HG03442 (cell line): ENCODE measurements around the gene SAMD4A.

Source experiments
- ATAC-seq: cut with Tn5 transposase; IDR thresholded peaks from one replicate; pipeline ENCODE4 v1.9.1; 2021; ENCODE audit warnings: mild to moderate bottlenecking, moderate library complexity; ENCODE audit not compliant: unreplicated experiment

The SAMD4A gene

DNA sequence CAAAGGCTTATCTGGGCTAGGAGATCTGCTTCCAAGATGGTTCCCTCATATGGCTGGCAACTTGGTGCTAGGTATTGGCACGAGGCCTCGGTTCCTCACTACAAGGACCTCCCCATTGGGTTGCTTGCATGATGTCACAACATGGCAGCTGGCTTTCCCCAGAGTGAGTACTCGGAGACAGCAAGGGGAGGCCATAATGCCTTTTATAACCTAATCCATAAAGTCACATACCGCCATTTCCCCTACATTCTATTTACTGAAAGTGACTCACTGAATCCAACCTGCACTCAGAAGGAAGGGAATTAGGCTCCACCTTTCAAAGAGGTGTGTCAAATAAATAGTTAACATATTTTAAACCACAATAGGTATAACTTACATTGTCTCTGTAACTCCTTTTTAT lies 130.9 kb downstream of the SAMD4A start:
- no peak for ATAC-seq

DNA sequence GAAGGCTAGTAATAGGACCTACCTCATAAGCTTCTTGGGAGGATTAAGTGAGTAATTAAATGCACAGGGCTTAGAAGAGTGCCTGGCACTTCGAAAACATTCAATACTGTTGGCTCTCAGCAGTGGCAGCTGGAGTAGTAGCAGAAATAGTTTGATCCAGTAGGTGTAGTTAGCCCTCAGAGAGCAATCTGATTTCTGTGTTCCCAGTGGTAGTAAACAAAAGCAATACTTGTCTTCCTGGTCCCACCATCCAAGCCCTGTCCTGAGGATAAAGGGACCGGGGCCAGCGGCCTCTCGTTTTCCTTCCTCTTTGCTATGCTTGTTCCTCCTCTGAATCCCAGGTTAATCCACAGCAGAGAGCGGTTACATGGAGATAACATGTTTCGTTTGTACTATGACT lies 131.6 kb downstream of the SAMD4A start:
- no peak for ATAC-seq

DNA sequence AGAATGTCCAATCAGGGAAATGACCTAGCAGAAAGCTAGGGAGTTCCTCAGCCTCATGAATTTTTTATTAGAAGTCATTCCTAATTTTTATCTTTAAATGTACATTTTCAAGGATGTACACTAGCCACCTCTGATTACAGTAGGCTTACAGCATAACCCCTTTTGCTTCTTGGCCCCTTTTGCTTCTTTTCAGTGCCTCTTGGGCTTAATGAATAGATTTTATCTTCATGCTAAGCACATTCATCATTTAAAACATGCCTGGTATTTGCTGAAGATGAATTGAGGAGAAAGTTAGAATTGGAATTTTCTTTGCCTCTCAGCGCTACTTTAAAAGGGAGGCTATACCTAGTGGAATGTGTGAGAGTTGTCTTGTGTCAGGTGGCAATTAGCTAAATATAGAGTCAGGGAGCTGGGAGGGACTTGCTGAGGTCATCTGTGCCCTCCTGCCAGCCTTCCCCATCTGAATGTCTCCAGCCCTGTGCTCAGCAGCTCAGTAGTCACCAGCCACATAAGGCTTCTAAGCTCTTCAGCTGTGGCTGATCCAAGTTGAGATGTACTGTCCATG lies 132.1 kb downstream of the SAMD4A start:
- ATAC-seq, result no peak

DNA sequence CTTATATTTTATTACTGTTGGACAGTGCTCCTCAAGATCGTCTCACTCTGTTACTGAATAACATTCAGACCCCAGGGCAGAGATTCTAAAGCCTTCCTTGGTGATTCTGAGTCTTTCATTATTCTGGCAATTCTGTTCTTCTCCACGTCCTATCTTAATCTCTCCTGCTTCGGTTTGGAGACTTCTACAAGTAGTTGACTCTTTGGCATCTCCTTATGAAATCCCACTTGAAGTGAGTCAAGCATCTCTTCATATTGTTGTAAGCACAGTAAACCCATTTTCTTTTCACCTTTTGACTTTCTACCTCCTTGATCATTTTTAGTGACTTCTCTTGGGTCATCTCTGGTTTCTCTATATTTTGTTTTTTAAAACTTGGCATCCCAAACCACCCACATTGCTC lies 132.8 kb downstream of the SAMD4A start:
- ATAC-seq, result no peak

DNA sequence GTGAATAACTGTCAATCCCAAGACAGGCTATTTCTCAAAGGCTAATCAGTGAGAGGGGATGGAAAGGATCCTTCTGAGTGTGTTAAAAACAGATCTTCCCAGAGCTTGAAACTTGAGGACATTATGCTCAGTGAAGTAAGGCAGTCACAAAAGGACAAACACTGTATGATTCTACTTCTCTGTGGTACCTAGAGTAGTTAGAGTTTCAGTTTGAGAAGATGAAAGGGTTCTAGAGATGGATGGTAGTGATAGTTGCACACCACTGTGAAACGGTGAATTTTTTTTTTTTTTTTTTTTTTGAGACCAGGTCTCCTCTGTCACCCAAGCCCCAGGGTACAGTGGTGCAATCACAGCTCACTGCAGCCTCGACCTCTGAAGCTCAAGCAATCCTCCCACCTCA lies 133.8 kb downstream of the SAMD4A start:
- ATAC-seq, result no peak

DNA sequence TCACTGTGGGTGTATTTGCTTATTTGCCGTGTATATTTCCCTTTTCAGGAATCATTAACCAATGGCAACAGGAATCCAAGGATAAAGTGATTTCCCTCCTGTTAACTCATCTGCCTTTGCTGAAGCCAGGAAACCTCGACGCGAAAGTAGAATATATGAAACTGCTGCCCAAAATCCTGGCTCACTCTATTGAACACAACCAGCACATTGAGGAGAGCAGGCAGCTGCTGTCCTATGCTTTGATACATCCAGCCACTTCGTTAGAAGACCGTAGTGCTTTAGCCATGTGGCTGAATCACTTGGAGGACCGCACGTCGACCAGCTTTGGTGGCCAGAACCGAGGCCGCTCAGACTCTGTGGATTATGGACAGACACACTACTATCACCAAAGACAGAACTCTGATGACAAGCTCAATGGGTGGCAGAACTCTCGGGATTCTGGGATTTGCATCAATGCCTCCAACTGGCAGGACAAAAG lies 135.1 kb downstream of the SAMD4A start:
- no peak for ATAC-seq

DNA sequence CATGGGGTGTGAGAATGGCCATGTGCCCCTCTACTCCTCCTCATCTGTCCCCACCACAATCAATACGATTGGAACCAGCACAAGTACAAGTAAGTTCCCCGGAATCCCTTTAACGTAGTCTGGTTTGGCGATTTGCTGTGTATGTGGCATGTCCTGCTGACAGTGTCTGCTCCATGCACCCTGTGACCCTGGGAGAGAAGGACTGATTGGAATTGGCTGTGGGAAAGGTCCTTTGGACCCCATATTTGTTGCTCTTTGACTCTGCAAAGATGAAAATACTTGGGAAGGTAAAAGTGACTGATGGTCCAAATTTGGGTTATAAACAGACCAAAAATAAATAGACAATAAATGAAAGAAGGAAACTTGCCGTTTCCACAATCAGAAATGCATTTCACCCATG lies 135.6 kb downstream of the SAMD4A start:
- no peak for ATAC-seq

DNA sequence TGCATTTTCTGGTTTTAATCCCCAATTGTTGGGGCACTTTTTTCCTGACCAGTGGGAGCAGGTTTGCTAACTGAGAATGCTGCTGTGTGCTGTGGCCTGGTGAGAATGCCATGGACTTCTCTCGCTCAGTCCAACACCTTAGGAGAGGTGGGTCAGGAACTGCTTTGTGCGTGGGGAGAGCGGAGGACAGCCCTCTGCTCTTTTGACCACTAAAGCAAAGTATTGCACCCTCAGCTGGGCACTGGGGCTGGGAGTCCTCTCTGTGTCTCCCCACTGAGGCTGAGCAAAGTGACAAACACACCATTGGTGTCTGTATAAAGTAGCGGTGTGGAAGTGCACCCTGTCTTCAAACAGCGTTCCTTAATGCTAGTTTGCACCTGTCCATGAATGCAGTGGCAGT lies 136.2 kb downstream of the SAMD4A start:
- no peak for ATAC-seq

DNA sequence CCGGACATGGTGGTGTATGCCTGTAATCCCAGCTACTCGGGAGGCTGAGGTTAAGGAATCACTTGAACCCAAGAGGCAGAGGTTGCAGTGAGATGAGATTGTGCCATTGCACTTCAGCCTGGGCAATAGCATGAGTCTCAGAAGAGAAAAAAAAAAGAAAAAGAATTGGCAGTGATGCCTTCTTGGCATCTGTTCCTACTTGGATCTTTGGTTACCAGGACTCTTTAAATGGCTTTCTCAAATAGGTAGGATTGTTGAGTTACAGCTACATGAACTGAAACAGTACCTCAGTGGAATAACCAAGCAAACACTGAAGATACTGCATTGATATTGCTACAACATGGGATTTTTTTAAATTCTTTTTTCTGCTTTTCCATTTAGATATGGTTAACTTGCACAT lies 136.8 kb downstream of the SAMD4A start:
- ATAC-seq, result no peak

DNA sequence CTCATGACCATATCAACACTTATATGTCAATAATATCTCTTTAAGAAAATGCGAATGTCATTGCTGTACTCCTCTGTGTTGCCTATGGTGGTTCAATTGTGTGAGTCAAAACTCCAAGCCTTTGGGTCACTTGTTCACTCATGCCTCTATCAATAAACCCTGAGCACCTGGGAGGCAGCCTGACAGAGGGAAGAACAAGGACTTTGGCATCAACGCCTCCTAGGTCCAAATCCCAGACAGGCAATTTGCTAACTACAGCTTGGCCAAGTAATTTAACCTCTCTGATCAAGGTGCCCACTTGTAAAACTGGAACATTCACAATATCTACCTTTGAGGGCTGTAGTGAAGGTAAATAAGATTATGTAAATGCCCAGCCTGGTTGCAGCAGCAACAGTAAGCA lies 137.8 kb downstream of the SAMD4A start:
- ATAC-seq, result no peak

DNA sequence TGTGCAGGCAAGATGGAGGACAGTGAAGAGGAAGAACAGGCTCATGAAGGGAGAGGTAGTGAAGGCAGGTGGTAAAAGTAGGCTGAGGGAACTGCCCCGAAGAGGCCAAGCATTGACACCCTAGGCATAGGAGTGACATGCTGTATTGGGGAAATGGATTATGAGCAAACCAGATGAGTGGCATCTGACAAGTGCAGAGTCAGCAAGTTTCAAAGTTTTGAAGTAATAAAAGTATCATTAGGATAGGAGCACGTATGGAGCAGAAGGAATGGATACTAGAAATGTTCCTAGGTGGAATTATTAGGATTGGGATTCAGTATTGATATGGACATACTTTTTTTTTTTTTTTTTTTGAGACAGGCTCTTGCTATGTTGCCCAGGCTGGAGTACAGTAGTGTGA lies 139.8 kb downstream of the SAMD4A start:
- ATAC-seq, result no peak

DNA sequence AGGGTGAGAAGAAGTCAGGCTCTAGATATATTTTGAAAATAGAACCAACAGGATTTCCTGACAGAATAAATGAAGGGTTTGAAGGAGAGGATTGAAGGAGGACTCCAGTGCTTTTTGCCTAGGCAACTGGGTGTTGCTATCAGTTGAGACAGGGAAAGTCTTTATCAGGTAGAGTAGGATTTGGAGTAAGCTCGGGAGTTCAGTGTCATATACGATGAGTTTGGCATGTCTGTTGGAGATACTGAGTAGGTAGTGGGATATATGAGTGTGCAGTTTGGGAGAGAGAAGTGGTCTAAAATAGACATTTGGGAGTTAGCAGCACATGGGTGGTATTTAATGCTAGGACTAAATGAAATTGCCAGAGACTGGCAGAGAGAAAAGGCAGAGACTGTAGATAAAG lies 141.2 kb downstream of the SAMD4A start:
- ATAC-seq, result no peak

DNA sequence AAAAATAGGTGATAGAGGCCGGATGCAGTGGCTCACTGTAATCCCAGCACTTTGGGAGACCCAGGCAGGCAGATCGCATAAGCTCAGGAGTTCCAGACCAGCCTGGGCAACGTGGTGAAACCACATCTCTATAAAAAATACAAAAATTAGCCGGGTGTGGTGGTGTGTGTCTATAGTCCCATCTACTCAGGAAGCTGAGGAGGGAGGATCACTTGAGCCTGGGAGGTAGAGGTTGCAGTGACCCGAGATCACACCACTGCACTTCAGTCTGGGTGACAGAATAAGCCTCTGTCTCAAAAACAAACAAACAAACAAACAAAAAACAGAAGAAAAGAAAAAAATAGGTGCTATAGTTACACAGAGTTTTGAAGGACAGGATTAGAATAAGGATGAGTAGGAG lies 142.1 kb downstream of the SAMD4A start:
- ATAC-seq, result no peak

DNA sequence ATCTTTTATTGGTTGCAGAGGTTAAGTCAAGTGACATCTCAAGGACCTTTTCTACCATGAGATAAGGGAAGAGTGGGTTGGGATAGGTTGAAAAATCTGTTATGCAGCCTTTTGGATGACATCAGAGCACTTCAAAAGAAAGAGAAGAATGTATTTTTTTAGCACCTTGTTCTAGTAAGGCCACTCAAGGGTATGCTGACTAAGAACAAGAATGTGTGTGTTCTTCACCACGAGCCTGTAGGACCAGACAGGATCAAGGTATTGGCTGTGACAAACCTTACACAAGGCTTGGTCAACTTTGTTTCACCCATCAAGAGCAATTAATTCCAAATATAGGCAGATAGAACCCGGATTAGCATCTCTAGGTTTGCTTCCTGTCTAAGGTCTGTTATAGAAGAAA lies 142.5 kb downstream of the SAMD4A start:
- ATAC-seq, result peak; percentile 89

DNA sequence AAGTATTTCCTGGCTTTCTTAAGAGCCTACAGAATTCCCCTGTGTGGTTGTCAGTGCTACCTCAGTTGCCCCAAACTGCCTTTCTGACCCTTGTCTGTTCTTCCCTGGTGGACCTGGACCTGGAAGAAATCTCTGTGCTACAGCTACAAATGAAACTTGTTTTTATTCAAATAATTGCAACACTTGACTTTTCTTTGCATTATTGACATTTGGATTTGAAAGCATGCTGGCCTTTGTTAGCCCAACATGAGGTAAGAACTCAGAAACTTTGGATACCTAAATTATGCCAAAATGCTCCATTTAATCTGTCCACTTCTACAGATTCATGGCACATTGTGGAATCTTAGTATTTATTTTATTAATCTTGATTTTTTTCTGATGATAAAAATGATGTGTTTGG lies 142.9 kb downstream of the SAMD4A start:
- no peak for ATAC-seq

DNA sequence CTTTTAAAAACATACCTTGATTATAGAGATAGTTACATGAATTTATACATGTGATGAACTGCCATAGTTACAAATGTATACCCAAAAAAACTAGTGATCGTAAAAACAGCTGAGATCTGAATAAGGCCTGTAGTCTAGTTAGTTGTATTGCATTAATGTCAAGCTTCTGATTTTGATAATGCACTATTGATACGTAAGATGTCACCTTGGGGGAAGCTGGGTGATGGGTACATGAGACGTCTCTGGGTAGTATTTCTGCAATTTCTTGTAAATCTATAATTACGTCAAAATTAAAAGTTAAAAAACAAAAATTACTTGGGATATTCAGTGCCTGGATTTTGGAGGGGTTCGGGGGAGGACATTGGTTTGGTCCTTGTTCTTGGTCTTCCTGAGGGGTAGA lies 144.4 kb downstream of the SAMD4A start:
- no peak for ATAC-seq

DNA sequence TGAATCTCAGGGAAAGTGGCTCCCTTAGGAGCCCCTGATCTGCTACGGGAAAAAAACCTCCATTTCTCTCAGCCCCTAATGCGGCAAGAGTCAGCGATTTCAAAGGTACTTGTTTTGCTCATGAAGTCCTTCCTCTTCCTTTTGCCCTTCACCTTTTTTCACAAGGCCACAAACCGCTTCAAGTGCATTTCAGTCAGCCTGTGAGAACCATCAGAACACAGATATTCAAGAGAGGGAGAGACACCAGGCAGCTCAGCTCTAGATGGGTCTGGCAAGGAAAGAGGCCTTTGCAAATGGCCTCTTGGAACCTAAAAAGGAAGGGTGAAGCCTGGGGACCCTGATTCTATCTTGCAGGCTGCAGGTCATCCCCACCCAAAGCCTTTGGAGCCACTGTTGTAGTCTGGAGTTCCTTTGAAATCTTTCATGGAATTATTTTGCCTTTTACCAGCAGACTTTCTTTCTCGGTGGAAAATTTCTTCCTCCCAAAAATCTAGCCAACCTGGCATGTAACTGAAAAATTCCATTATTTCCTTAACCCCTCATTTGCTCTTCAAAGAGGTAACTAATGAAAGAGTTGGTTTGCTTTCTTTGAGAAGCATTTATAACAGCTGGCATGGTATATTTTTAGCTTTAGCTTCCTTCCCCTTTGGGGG lies 145.0 kb downstream of the SAMD4A start:
- ATAC-seq, result no peak

DNA sequence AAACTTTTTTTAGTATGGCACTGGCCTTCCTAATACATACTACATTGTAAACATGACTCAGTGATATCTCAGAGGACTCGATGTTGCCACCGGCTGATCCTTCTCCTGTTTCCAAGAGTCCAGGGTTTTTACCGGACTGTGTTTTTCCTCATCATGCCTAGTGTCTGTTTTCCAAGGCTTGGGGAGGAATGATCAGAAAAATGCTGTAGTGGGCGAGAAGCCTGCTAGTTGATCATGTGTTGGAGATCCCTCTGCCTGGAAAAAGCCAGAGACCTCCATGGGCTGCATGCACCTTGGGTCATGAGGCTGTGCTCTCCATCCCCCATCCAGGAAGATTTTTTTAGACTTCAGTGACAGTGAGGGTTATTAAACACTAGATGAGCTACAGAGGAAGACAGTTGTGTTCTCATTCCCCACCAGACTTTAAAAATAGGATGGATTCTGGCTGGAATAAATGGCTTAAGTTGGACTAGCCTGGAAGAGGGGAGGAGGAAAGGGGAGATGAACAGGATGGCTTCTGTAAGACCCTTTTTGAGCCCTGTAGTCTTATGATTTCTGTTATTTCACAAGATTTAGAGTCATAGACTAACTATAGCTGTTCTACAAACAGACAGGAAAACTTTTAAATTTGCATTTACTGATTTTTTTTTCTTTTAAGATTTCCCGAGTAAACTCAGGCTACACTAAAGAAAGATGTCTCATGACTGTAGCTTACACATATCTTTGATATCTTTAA lies 145.7 kb downstream of the SAMD4A start:
- no peak for ATAC-seq

DNA sequence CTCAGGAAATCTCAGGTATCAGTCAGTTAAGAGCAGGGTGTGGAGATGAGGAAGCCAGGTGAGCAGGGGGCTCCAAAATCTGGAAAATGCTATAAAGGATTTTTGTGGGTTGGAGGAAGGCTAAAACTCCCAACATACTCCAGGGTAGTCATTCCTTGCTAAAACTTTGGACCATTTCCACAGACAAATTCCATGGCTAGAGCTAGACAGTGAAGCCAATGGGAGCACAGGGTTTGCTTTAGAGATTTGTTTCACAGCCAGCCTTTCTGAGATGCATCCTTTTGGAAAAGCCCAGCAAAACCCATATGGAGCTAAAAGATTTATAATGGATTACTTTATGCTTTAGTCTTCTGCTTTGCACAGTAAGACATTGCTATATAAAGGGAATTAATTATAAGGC lies 146.5 kb downstream of the SAMD4A start:
- no peak for ATAC-seq

DNA sequence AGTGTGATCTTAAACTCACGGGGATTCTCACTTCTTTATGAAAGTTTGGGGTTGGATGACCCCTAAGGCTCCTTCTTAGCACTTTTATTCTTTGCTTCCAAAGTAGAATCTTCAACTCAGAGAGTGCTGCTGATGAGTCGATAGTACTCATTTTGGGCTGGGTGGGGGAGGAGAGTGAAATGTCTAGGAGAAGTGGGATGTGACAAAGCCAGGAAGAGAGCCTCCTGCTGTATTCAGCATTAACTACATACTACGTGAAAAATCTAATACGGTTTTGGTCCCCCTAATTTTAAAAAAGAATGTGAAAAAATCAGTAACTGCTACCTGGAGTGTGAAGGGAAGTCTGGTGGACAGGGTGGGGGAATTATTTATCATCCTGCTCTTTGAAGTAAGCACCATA lies 148.3 kb downstream of the SAMD4A start:
- ATAC-seq, result no peak

DNA sequence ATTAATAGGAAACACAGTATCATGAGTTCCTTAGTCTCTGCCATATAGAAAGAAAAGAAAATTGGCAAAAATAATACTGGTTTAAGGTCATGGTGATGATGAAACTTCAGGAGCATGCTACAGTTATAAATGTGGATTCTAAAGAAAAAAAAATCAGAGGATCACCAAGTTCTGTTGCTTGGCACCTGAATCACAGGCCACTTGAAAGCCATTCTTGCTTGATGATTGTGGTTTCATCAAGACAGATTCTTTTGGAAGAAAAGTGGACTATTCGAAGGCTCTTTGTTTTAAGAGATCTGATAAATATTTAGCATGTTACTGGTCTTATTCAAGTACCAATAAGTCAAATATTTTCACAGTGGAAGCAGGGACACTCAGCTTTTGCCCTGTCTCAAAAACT lies 148.9 kb downstream of the SAMD4A start:
- no peak for ATAC-seq

DNA sequence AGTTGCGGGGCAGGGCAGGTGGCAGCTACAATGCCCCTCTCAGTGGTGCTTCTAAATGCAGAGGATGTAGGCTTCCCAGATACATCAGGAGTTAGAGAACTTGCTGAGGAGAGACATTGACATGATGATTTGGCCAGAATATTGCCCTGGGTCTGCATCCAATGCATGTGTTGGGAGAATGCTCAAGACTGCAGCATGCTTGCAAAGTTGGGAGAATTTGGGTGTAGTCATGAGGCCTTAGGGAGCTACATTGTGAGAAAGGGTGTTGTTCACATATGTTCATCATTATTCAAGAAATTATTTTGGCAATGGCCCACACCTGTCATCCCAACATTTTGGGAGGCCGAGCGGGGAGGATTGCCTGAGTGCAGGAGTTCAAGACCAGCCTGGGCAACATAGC lies 149.9 kb downstream of the SAMD4A start:
- no peak for ATAC-seq
